ENCODE results near the gene CES2.

DNA sequence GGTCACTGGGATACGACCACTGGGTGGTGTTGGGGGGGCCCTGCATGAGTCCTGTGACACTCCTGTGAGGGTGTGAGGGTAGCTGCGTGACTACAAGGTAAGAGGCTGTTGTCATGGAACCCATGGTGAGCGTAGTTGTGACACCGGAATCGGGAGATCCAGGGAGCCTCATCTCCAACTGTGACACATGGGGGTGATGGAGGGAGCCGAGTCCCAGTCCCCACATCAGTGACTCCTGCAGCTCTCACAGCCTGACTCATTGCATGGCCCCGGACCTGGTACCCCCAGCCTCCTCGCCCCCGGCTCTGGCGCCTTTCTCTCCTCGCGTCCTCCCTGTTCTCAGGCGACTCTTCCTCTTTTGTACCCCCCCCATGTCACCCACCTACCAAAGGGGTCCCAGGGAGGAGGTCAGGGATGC, 30.9 kb upstream of the CES2 start:
- TF ChIP-seq, protein P1, sequence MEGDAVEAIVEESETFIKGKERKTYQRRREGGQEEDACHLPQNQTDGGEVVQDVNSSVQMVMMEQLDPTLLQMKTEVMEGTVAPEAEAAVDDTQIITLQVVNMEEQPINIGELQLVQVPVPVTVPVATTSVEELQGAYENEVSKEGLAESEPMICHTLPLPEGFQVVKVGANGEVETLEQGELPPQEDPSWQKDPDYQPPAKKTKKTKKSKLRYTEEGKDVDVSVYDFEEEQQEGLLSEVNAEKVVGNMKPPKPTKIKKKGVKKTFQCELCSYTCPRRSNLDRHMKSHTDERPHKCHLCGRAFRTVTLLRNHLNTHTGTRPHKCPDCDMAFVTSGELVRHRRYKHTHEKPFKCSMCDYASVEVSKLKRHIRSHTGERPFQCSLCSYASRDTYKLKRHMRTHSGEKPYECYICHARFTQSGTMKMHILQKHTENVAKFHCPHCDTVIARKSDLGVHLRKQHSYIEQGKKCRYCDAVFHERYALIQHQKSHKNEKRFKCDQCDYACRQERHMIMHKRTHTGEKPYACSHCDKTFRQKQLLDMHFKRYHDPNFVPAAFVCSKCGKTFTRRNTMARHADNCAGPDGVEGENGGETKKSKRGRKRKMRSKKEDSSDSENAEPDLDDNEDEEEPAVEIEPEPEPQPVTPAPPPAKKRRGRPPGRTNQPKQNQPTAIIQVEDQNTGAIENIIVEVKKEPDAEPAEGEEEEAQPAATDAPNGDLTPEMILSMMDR (conservative IDR thresholded peaks at IDR 0.05; ENCODE audit: low read depth, low read length), result no peak
- no peak for TF ChIP-seq EZH2 (IDR thresholded peaks at IDR 0.05; ENCODE audit: borderline replicate concordance, low read depth, low read length, poor library complexity, severe bottlenecking)

Data from A673 (cell line).